H1 (cell line): ENCODE measurements around the gene CHD1. TPM values are rescaled to one million over a fixed set of nuclear protein-coding genes. Genes with fewer than 3 reads are reported as not detected.

Experiments used
- GABPA ChIP-seq: IDR thresholded peaks from 2 replicates; pipeline ENCODE4 v1.6.1; 2011; ENCODE audit warnings: mild to moderate bottlenecking, low read length, moderate library complexity, borderline replicate concordance; ENCODE audit not compliant: insufficient read depth
- RAD21 ChIP-seq, 2 experiments: IDR thresholded peaks in 1 of 2; conservative IDR thresholded peaks in 1 of 2; 2 replicates each; pipeline ENCODE4 v1.6.1; 2011; ENCODE audit warnings: low read depth in 2 of 2, low read length in 2 of 2, improper control_type of control experiment in 1 of 2, inconsistent platforms in 1 of 2, mild to moderate bottlenecking in 1 of 2, moderate library complexity in 1 of 2
- RBBP5 ChIP-seq: IDR thresholded peaks from 2 replicates; pipeline ENCODE4 v1.7.1; 2012; ENCODE audit warnings: low read depth, mild to moderate bottlenecking, inconsistent platforms, low read length, moderate library complexity, borderline replicate concordance
- SIRT6 ChIP-seq: IDR thresholded peaks from one replicate; pipeline ENCODE4 v1.7.1; 2012; ENCODE audit warnings: low read length, inconsistent platforms
- SP4 ChIP-seq: IDR thresholded peaks from 2 replicates; pipeline ENCODE4 v1.6.1; 2012; ENCODE audit warnings: low read length, inconsistent platforms
- polyA plus RNA-seq, 7 experiments: library from polyadenylated mRNA; depleted of rRNA in 3 of 7; stranded (reverse) in 5 of 7; unstranded in 2 of 7; fragments of >200 nt in 5 of 7; fragments of 200-250 nt in 2 of 7; gene quantifications; 1 replicate in 5 of 7; 2 replicates in 1 of 7; 4 replicates in 1 of 7; pipeline versions ENCODE4 v1.2.1 to v1.2.3, GENCODE V29; 2011 to 2013; ENCODE audit warnings: missing spikeins in 2 of 7, mixed read lengths in 2 of 7
- total RNA-seq: library from RNA; stranded (reverse); fragmentation: NEBNext Ultra II Directional; extraction: Animal tissue kit (Norgen Biotek cat#: 25700); gene quantifications from 2 replicates; pipeline ENCODE4 v1.2.1, GENCODE V29; 2021

Gene CHD1
- total and polyA plus RNA-seq, 2 of the 8 experiments (the other 6 are each of a cell fraction or from before 2014, with no cell fraction given) = 15.6 to 53.0 TPM

DNA sequence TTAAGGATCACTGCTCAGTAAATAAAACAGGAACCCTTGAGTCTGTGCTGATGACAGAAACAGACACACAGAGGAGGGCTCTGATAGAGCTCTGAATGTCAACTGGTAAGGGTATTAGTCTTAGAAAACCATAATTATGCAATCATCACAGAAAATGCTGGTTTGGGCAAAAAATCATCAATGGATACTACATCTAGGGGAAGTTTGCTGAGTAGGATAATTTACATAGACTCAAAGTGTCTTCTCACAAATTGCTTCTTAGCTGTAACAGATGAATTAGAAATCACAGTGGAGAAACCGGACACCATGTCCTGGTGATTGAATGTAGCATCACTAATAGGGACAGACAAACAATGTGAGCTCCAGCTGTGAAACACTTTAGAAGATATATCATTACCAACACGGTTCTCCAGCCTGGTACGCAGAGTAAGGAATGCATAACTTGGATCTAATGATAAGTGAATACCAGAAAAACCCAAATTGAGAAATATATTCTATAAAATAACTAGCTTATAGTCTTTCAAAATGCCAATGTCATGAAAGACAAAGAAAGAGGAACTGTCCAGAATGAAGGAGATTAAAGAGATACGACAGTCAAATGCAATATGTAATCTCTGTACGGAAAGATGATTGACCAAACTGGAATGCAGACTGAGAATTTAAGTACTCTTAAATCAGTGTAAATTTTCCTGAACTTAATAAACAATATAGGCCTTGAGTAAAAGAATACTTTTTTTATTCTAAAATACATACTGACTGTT, 17.3 kb downstream of the CHD1 start (continued):
- no peak for TF ChIP-seq RAD21 (IDR thresholded peaks at IDR 0.05 in 1 of 2, conservative IDR thresholded peaks at IDR 0.05 in 1 of 2; ENCODE audit: low read depth in 2 of 2, low read length in 2 of 2)
- no peak for TF ChIP-seq SP4
- no peak for TF ChIP-seq GABPA
- TF ChIP-seq RBBP5 = no peak
- no peak for TF ChIP-seq SIRT6
- TF ChIP-seq, all 59 proteins: peak for 0
